Omental fat pad (tissue), 4 donors: Measurements from ENCODE around the gene PCDH11X. TPM values are rescaled to one million over a fixed set of nuclear protein-coding genes. Genes with fewer than 3 reads are reported as not detected.
"Not testable (repeated sequence)": the region's sequence is repeated elsewhere in the genome, so short reads cannot be mapped to it uniquely, and the experiment has no call there.

Source experiments
- ATAC-seq: fragments of 150-250 bp; one replicate; pipeline ENCODE4 v1.9.1; 2016; ENCODE audit warnings: mild to moderate bottlenecking, moderate library complexity; ENCODE audit not compliant: low FRiP score
- DNase-seq: peaks from one replicate; pipeline ENCODE4 v3.0.0-alpha.2; 2019; ENCODE audit warnings: low spot score
- small RNA-seq: library from RNA; depleted of rRNA; stranded (forward); fragments of <200 nt; gene quantifications from one replicate; pipeline ENCODE3, GENCODE V24; 2016
- total RNA-seq, 4 donors: library from RNA; depleted of rRNA; stranded (reverse); fragments of >200 nt; gene quantifications; one replicate each; pipeline ENCODE4 v1.1.0, GENCODE V29; 2016

Gene PCDH11X, protein sequence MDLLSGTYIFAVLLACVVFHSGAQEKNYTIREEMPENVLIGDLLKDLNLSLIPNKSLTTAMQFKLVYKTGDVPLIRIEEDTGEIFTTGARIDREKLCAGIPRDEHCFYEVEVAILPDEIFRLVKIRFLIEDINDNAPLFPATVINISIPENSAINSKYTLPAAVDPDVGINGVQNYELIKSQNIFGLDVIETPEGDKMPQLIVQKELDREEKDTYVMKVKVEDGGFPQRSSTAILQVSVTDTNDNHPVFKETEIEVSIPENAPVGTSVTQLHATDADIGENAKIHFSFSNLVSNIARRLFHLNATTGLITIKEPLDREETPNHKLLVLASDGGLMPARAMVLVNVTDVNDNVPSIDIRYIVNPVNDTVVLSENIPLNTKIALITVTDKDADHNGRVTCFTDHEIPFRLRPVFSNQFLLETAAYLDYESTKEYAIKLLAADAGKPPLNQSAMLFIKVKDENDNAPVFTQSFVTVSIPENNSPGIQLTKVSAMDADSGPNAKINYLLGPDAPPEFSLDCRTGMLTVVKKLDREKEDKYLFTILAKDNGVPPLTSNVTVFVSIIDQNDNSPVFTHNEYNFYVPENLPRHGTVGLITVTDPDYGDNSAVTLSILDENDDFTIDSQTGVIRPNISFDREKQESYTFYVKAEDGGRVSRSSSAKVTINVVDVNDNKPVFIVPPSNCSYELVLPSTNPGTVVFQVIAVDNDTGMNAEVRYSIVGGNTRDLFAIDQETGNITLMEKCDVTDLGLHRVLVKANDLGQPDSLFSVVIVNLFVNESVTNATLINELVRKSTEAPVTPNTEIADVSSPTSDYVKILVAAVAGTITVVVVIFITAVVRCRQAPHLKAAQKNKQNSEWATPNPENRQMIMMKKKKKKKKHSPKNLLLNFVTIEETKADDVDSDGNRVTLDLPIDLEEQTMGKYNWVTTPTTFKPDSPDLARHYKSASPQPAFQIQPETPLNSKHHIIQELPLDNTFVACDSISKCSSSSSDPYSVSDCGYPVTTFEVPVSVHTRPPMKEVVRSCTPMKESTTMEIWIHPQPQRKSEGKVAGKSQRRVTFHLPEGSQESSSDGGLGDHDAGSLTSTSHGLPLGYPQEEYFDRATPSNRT (N-terminal part only)
- total RNA-seq, result under 1 TPM; 0.24 to 0.50 (median 0.38) TPM

DNA sequence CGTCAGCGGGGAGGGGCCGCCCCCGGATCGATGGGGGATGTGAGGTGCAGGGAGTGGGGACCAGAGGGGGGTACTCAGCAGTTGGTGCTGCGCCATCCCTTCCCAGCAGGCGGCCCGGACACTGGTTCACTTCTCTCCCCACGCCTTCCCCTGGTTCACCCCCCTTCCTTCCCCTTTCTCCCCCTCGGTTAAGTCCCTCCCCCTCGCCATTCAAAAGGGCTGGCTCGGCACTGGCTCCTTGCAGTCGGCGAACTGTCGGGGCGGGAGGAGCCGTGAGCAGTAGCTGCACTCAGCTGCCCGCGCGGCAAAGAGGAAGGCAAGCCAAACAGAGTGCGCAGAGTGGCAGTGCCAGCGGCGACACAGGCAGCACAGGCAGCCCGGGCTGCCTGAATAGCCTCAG lies at the start of gene PCDH11X:
TSS of gene PCDH11X (plus strand) at position 241 of the 400 bp plus-strand sequence. CDS start 56,130 bp downstream, outside the sequence.
- ATAC-seq, DNase-seq: not testable (repeated sequence)

DNA sequence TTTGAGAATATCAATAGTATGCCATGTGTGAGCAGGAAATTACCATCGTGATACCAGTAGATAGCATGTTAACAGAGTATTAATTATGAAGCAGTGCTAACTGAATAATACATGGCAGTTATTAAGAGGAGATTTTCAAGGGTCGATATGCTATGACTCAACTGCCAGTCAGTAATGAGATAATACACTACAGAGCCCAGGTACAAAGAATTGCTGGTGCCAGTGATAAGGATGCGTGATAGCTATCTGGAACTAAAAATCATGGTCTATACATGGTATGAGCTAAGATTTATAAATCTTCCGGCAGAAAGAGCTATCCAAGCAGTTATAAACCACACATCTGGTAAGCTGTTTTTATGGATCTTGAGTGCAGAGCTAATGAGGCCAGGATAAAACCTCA lies 31.7 kb upstream of the PCDH11X start:
- ATAC-seq, DNase-seq: not testable (repeated sequence)

DNA sequence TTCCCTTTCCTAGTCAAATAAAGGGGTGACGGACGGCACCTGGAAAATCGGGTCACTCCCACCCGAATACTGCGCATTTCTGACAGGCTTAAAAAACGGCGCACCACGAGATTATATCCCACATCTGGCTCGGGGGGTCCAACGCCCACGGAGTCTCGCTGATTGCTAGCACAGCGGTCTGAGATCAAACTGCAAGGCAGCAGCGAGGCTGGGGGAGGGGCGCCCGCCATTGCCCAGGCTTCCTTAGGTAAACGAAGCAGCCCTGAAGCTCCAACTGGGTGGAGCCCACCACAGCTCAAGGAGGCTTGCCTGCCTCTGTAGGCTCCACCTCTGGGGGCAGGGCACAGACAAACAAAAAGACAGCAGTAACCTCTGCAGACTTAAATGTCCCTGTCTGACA lies 26.2 kb upstream of the PCDH11X start:
- not testable (repeated sequence) for DNase-seq

DNA sequence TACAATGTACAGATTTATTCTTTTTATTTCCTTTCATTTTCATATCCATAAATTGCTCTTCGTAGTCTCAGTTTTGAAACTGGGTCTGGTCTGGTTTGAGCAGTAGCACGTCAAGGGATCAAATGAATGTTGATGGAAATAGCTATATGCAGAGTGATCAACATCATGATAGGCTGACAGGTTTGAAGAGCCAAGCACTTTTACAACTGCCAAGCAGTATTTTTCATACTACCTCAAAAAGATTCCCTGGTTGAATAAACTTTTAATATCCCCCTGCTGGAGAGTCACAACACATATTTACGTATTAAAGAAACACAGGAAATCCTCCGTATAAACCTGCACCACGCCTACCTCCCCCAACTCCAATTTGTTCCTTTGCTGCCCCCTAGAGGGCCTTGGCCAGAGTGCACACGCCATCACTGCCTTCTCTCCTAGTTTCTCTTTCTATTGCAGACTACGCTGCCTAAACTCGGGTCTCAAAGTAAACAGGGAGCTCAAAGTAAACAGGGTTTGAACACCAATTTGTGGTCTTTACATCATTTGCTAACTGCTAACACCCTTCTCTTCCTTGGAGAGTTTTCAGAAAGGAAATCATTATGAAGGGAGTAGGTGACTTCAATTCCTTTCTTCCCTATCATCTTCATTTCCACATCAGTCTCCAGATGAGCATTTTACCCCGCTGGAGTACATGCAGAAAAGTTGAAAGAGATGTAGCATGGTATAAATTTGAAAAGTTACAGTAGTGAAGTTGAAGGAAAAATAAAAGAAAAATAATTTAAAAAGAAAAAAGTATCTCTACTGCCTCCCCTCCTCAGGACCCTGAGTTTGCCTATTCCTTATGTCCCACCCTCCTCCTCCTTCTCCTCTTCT lies 8.3 kb upstream of the PCDH11X start:
- not testable (repeated sequence) for DNase-seq, ATAC-seq

More for the DNA sequence above, 26.2 kb upstream of the PCDH11X start:
- ATAC-seq, result not testable (repeated sequence)

DNA sequence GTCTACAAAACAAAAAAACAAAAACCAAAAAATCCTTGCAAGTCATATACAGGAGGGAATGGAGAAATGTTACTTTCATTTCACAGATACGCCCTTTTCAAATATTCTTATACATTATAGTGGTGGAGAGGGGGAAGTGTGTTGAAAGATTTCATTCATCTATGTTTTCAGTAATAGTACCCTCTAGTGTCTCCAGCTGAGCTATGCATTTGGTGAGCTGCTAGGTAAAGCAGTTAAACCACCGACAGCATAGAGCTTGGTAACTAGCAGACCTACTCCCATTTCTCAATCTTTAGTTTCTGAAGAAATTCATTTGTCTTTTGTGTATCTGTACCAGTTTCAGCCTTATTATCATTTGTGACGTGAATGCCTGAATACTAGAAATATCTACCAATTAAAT lies 5.2 kb upstream of the PCDH11X start:
- not testable (repeated sequence) for ATAC-seq, DNase-seq

DNA sequence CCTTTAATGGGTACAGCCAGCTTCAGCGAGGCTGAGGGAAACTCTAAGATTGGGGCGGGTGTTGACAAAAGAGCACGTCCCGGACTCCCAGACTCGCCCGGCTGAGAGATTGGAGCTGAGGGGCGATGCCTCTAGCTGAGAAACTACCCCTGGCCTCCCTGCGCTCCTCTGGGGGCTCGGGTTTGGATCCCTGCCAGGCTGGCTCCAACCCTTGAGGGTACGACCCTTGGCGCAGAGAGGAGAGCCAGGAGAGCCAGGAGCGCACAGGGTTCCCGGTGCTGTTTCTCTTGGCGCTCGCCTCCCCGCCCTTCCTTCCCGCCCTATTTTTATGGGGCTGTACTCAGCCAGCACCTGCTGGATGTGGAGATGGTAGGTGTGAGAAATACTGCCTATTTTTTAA lies 833 bp downstream of the PCDH11X start:
- ATAC-seq, DNase-seq: not testable (repeated sequence)

DNA sequence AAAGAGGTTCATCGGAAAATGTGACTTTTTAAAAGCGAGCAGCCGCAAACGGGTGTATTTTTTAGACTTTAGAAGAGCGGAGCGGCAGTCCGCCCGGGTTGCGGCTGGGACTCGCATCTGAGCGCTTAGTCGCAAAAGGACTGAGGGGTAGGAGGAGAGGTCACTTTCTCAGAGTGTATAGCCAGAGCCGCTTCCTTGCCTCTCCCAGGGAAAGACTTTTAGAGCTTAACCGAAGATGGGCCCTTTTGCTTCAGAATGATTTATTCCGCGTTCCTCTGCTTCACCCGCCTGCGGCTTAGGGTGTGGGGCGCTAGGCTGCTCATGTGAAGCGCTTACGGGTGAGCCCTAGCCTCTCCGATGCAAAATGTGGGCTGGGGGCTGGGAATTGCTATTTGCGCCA lies 1.5 kb downstream of the PCDH11X start:
- DNase-seq, ATAC-seq: not testable (repeated sequence)

DNA sequence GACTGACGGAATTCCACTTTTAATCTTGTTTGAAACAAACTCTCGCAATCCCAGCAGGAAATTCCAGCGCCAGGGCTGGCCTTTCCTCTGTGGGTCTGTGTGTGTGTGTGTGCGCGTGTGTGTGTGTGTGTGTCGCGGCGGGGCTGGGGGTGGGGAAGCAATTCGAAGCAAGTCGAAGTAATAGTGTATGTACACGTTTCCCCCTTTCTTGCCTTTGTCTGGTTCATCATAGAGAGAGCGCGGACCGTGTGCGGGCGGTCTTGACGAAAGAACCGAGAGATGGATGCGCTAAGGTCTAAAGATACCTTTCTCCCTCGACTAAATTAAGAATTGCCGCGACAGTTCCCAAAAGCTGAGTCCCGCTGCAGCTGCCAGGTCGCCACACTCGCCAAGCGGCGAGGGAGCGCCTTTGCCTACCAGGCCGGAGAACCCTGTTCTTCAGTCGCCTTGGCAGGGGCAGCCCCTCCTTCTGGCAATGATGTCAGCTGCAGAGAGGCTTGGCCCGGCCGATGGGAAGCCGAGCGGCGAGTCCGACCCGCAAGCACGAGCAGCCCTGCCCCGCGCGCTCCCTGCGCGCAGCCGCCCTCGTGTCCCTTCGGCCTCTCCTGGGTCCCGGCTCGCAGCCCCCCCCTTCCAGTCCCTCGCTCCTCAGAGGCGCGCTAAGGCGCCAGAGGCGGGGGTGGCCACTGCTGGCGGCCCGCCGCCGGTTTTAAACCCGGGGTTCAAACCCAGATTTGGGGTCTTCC lies 2.6 kb downstream of the PCDH11X start:
- not testable (repeated sequence) for DNase-seq, ATAC-seq

DNA sequence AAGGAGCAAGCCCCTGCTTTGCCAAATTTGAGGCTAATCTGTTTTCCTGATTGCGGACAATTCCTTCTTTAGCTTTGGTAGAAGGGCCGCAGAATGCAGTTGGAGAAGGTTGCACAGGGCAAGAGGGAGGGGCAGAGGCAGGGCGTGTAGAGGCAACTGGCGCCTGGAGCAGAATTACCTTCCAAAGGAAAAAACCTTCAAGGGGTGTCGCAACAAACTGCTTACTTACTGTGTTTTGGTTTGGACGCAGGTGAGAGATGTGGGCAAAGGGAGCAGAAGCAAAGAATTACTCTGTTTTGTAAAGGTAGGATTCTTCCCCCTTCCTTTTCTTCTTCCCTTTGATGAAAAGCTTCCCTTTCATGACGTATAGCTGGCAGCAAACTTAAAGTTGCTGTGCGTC lies 3.6 kb downstream of the PCDH11X start:
- DNase-seq, ATAC-seq: not testable (repeated sequence)

DNA sequence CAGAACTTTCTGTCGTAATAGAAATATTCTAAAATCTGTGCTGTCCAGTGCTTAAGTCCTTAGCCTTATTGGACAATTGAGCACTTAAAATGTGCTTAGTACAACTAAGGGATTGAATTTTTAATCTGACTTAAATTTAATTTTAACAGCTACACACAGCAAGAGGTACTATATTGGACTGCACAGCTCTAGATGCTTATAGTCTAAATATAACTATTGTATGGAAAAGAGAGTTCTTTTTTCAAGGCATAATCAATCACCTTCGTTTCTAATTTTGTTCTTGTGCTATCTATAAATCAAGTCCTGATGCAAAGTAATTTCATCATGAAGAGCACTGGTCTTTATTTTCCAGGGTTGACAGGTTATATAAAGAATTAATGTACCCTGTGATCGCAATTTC lies 38.4 kb downstream of the PCDH11X start:
- ATAC-seq, DNase-seq: not testable (repeated sequence)

DNA sequence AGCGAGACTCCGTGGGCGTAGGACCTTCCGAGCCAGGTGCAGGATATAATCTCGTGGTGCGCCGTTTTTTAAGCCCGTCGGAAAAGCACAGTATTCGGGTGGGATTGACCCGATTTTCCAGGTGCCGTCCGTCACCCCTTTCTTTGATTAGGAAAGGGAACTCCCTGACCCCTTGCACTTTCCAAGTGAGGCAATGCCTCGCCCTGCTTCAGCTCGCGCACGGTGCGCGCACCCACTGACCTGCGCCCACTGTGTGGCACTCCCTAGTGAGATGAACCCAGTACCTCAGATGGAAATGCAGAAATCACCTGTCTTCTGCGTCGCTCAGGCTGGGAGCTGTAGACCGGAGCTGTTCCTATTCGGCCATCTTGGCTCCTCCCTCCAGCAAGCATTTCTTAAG lies 46.1 kb downstream of the PCDH11X start:
- not testable (repeated sequence) for DNase-seq, ATAC-seq

Small RNA genes lying within 50 kb of the gene (small RNA-seq; reads per million reads assigned to genes)
- gene RNU2-26P, result not detected
